ENCODE data around the gene CBY3. TPM values are rescaled to one million over a fixed set of nuclear protein-coding genes. Genes with fewer than 3 reads are reported as not detected.
A peak's percentile ranks its signal among the peaks of the same experiment; 100 is the strongest.
"Not testable (repeated sequence)": the region's sequence is repeated elsewhere in the genome, so short reads cannot be mapped to it uniquely, and the experiment has no call there.

The CBY3 gene
- total RNA-seq, 4 donors from 2014 or later: not detected

GRCh38 chr5:179643141-179643920 is 37.5 kb downstream of the CBY3 start:
- in situ Hi-C loops (cut with MboI; ENCODE audit: low sequenced_read_pairs in 4 of 4); ATAC-seq; H3K27ac ChIP-seq; H3K4me1 ChIP-seq; H3K27me3 ChIP-seq; H3K9me3 ChIP-seq; H3K4me3 ChIP-seq; H3K36me3 ChIP-seq; DNase-seq; intact Hi-C loops (cut with DNase I; ENCODE audit: low total_unique reads): not testable (repeated sequence)

GRCh38 chr5:179642626-179643025 is 38.2 kb downstream of the CBY3 start:
- ATAC-seq; H3K27ac ChIP-seq; intact Hi-C loops (cut with DNase I; ENCODE audit: low total_unique reads); H3K9me3 ChIP-seq; H3K4me1 ChIP-seq; DNase-seq; H3K36me3 ChIP-seq; H3K27me3 ChIP-seq; H3K4me3 ChIP-seq; in situ Hi-C loops (cut with MboI; ENCODE audit: low sequenced_read_pairs in 4 of 4): not testable (repeated sequence)

- intact Hi-C loops (cut with DNase I; ENCODE audit: low total_unique reads); H3K27ac ChIP-seq; H3K36me3 ChIP-seq; in situ Hi-C loops (cut with MboI; ENCODE audit: low sequenced_read_pairs in 4 of 4); DNase-seq; H3K27me3 ChIP-seq; H3K4me3 ChIP-seq; H3K9me3 ChIP-seq; H3K4me1 ChIP-seq; ATAC-seq: not testable (repeated sequence)
These were observed 39.1 kb downstream of the CBY3 start for GRCh38 chr5:179641745-179642144.

GRCh38 chr5:179639296-179639695 is 41.5 kb downstream of the CBY3 start:
- H3K9me3 ChIP-seq; H3K36me3 ChIP-seq; intact Hi-C loops (cut with DNase I; ENCODE audit: low total_unique reads); in situ Hi-C loops (cut with MboI; ENCODE audit: low sequenced_read_pairs in 4 of 4); DNase-seq; H3K4me3 ChIP-seq; H3K27ac ChIP-seq; H3K27me3 ChIP-seq; H3K4me1 ChIP-seq; ATAC-seq: not testable (repeated sequence)

- in situ Hi-C loops (cut with MboI; ENCODE audit: low sequenced_read_pairs in 4 of 4); H3K27me3 ChIP-seq; H3K9me3 ChIP-seq; intact Hi-C loops (cut with DNase I; ENCODE audit: low total_unique reads); H3K4me1 ChIP-seq; H3K36me3 ChIP-seq; H3K27ac ChIP-seq; DNase-seq: not testable (repeated sequence)
- H3K4me3 ChIP-seq: peak overlapping the region in 1 of 4 donors; percentile 34
- peak in 1 of 5 experiments; percentile 7 for TF ChIP-seq CTCF (IDR thresholded peaks at IDR 0.05 in 4 of 5, conservative IDR thresholded peaks at IDR 0.05 in 1 of 5)
- ATAC-seq: peak; percentile 98 to 99
These were observed 46.3 kb downstream of the CBY3 start for GRCh38 chr5:179634370-179635172.

- H3K27me3 ChIP-seq; in situ Hi-C loops (cut with MboI; ENCODE audit: low sequenced_read_pairs in 4 of 4); ATAC-seq; intact Hi-C loops (cut with DNase I; ENCODE audit: low total_unique reads); H3K9me3 ChIP-seq; H3K36me3 ChIP-seq; H3K4me1 ChIP-seq; DNase-seq: not testable (repeated sequence)
- H3K4me3 ChIP-seq: peak overlapping the region in 3 of 4 donors; percentile 41 to 42 (median 42)
- peak overlapping the region in 3 of 4 donors; percentile 20 to 46 (median 34) for H3K27ac ChIP-seq
These were observed 47.1 kb downstream of the CBY3 start for GRCh38 chr5:179633501-179634369.

Other genes with a start within 250 kb of the CBY3 start
- gene RUFY1, start 130.5 kb downstream of the CBY3 start, total RNA-seq: 10 to 100 TPM; 19.6 to 36.3 (median 26.0) TPM
- 100 to 1,000 TPM in 3 of 4 donors, 10 to 100 TPM in 1; 72.4 to 209 (median 157) TPM for gene HNRNPH1, start 57.4 kb downstream of the CBY3 start, total RNA-seq
- gene CANX, start 17.9 kb upstream of the CBY3 start, total RNA-seq: 100 to 1,000 TPM; 141 to 306 (median 275) TPM
- 10 to 100 TPM; 14.4 to 16.3 (median 15.1) TPM for gene MAML1, start 51.8 kb upstream of the CBY3 start, total RNA-seq
- 10 to 100 TPM in 1 of 4 donors, 1 to 10 TPM in 3; 1.7 to 12.6 (median 5.6) TPM for gene LTC4S, start 113.0 kb upstream of the CBY3 start, total RNA-seq
- 10 to 100 TPM; 28.3 to 86.0 (median 61.4) TPM for gene MGAT4B, start 125.8 kb upstream of the CBY3 start, total RNA-seq
- 1,000 to 10,000 TPM; 1,080 to 1,340 (median 1,178) TPM for gene SQSTM1, start 139.9 kb upstream of the CBY3 start, total RNA-seq
- 10 to 100 TPM in 1 of 4 donors, 1 to 10 TPM in 3; 2.9 to 16.1 (median 8.3) TPM for gene MRNIP, start 177.8 kb upstream of the CBY3 start, total RNA-seq
- gene TBC1D9B, start 226.9 kb upstream of the CBY3 start, total RNA-seq: 10 to 100 TPM; 56.1 to 65.9 (median 62.7) TPM